Measurements from ENCODE around the gene ZNRF1. TPM values are rescaled to one million over a fixed set of nuclear protein-coding genes. Genes with fewer than 3 reads are reported as not detected.

The ZNRF1 gene
- total RNA-seq, 1 experiment from 2014 or later: 20.7 TPM

GRCh38 chr16:75111961-75112733, 113.3 kb downstream of the ZNRF1 start:
- DNase-seq (ENCODE audit: low read depth in 1 of 2, low spot score in 2 of 2): no peak
- H3K4me1 ChIP-seq (replicated peaks): peaks cover 42% of the 10 kb centered on the region
- H3K27ac ChIP-seq: no peak overlapping the region
- H3K4me3 ChIP-seq: no peak overlapping the region
- no peaks in the 10 kb centered on the region for H3K9me3 ChIP-seq (replicated peaks)
- H3K27me3 ChIP-seq (replicated peaks): no peaks in the 10 kb centered on the region
- no peaks in the 10 kb centered on the region for H3K36me3 ChIP-seq

- no peaks in the 10 kb centered on the region for H3K27me3 ChIP-seq (replicated peaks)
- no peak for DNase-seq (ENCODE audit: low read depth in 1 of 2, low spot score in 2 of 2)
- no peaks in the 10 kb centered on the region for H3K9me3 ChIP-seq (replicated peaks)
- peaks cover 35% of the 10 kb centered on the region for H3K4me1 ChIP-seq (replicated peaks)
- no peaks in the 10 kb centered on the region for H3K36me3 ChIP-seq
- no peak overlapping the region for H3K4me3 ChIP-seq
- H3K27ac ChIP-seq: no peak overlapping the region
Measured at GRCh38 chr16:75112734-75113491, 114.1 kb downstream of the ZNRF1 start.

GRCh38 chr16:75113541-75114121, 114.8 kb downstream of the ZNRF1 start:
- no peak for DNase-seq (ENCODE audit: low read depth in 1 of 2, low spot score in 2 of 2)
- Histone ChIP-seq H3K36me3 (no peaks in the 10 kb centered on the region), H3K4me3 (no peak overlapping the region)

GRCh38 chr16:75114179-75114945, 115.5 kb downstream of the ZNRF1 start:
- no peaks in the 10 kb centered on the region for H3K9me3 ChIP-seq (replicated peaks)
- DNase-seq (ENCODE audit: low read depth in 1 of 2, low spot score in 2 of 2): no peak
- no peak overlapping the region for H3K4me3 ChIP-seq
- no peaks in the 10 kb centered on the region for H3K27me3 ChIP-seq (replicated peaks)
- H3K4me1 ChIP-seq (replicated peaks): peaks cover 24% of the 10 kb centered on the region
- no peaks in the 10 kb centered on the region for H3K36me3 ChIP-seq
- H3K27ac ChIP-seq: no peak overlapping the region

More at GRCh38 chr16:75113541-75114121, 114.8 kb downstream of the ZNRF1 start:
- Histone ChIP-seq H3K9me3 (replicated peaks) (no peaks in the 10 kb centered on the region), H3K4me1 (replicated peaks) (peaks cover 31% of the 10 kb centered on the region), H3K27ac (no peak overlapping the region), H3K27me3 (replicated peaks) (no peaks in the 10 kb centered on the region)

GRCh38 chr16:75114946-75115825, 116.4 kb downstream of the ZNRF1 start:
- Histone ChIP-seq H3K4me1 (replicated peaks) (peaks cover 17% of the 10 kb centered on the region), H3K4me3 (no peak overlapping the region), H3K9me3 (replicated peaks) (no peaks in the 10 kb centered on the region), H3K27ac (no peak overlapping the region), H3K36me3 (no peaks in the 10 kb centered on the region), H3K27me3 (replicated peaks) (no peaks in the 10 kb centered on the region)
- no peak for DNase-seq (ENCODE audit: low read depth in 1 of 2, low spot score in 2 of 2)

- Histone ChIP-seq H3K27ac (no peak within 1 kb of the TSS), H3K9me3 (replicated peaks) (peaks cover 2% of the 10 kb centered on the region; the same call in 1 of the 2 replicates), H3K36me3 (no peaks in the 10 kb centered on the region), H3K4me3 (no peak within 1 kb of the TSS), H3K27me3 (replicated peaks) (no peaks in the 10 kb centered on the region), H3K4me1 (replicated peaks) (peaks cover 6% of the 10 kb centered on the region)
- DNase-seq (ENCODE audit: low read depth in 1 of 2, low spot score in 2 of 2): no peak
Measured at GRCh38 chr16:75116081-75116910, 117.5 kb downstream of the ZNRF1 start, which contains the start of gene LDHD. LDHD (minus strand) TSS chr16:75116780; CDS start chr16:75116720, 60 bp downstream.

GRCh38 chr16:75116911-75117245, 118.1 kb downstream of the ZNRF1 start:
- DNase-seq (ENCODE audit: low read depth in 1 of 2, low spot score in 2 of 2): no peak
- H3K9me3 ChIP-seq (replicated peaks): peaks cover 8% of the 10 kb centered on the region; the same call in 1 of the 2 replicates
- peaks cover 3% of the 10 kb centered on the region; the same call in 1 of the 2 replicates for H3K4me1 ChIP-seq (replicated peaks)
- no peaks in the 10 kb centered on the region for H3K27me3 ChIP-seq (replicated peaks)
- H3K4me3 ChIP-seq: no peak overlapping the region
- no peaks in the 10 kb centered on the region for H3K36me3 ChIP-seq
- H3K27ac ChIP-seq: no peak overlapping the region

- Histone ChIP-seq H3K27me3 (replicated peaks) (no peaks in the 10 kb centered on the region), H3K36me3 (no peaks in the 10 kb centered on the region), H3K27ac (no peak overlapping the region), H3K4me3 (no peak overlapping the region), H3K4me1 (replicated peaks) (peaks cover 3% of the 10 kb centered on the region; the same call in 1 of the 2 replicates), H3K9me3 (replicated peaks) (peaks cover 16% of the 10 kb centered on the region; the same call in 1 of the 2 replicates)
- no peak for DNase-seq (ENCODE audit: low read depth in 1 of 2, low spot score in 2 of 2)
Measured at GRCh38 chr16:75118943-75119539, 120.2 kb downstream of the ZNRF1 start.

- Histone ChIP-seq H3K27ac (no peak overlapping the region), H3K4me3 (no peak overlapping the region), H3K27me3 (replicated peaks) (no peaks in the 10 kb centered on the region), H3K9me3 (replicated peaks) (peaks cover 16% of the 10 kb centered on the region; the same call in 1 of the 2 replicates), H3K36me3 (no peaks in the 10 kb centered on the region), H3K4me1 (replicated peaks) (peaks cover 3% of the 10 kb centered on the region; the same call in 1 of the 2 replicates)
- DNase-seq (ENCODE audit: low read depth in 1 of 2, low spot score in 2 of 2): no peak
Measured at GRCh38 chr16:75120253-75120652, 121.4 kb downstream of the ZNRF1 start.

GRCh38 chr16:75121949-75122568, 123.2 kb downstream of the ZNRF1 start:
- Histone ChIP-seq H3K4me3 (no peak overlapping the region), H3K27me3 (replicated peaks) (no peaks in the 10 kb centered on the region), H3K27ac (no peak overlapping the region), H3K4me1 (replicated peaks) (no peaks in the 10 kb centered on the region), H3K36me3 (no peaks in the 10 kb centered on the region), H3K9me3 (replicated peaks) (peaks cover 16% of the 10 kb centered on the region; the same call in 1 of the 2 replicates)
- no peak for DNase-seq (ENCODE audit: low read depth in 1 of 2, low spot score in 2 of 2)

GRCh38 chr16:75122609-75123008, 123.8 kb downstream of the ZNRF1 start:
- DNase-seq (ENCODE audit: low read depth in 1 of 2, low spot score in 2 of 2): no peak
- H3K27me3 ChIP-seq (replicated peaks): no peaks in the 10 kb centered on the region
- no peak overlapping the region for H3K27ac ChIP-seq
- H3K9me3 ChIP-seq (replicated peaks): peaks cover 16% of the 10 kb centered on the region; the same call in 1 of the 2 replicates
- no peaks in the 10 kb centered on the region for H3K4me1 ChIP-seq (replicated peaks)
- no peaks in the 10 kb centered on the region for H3K36me3 ChIP-seq
- no peak overlapping the region for H3K4me3 ChIP-seq
